Cardiac septum (tissue), 1 donor: ENCODE measurements around the gene PACS2. TPM values are rescaled to one million over a fixed set of nuclear protein-coding genes. Genes with fewer than 3 reads are reported as not detected.
"Not testable (repeated sequence)": the region's sequence is repeated elsewhere in the genome, so short reads cannot be mapped to it uniquely, and the experiment has no call there.

Experiments
- DNase-seq: peaks from one replicate; pipeline ENCODE4 v3.0.0-alpha.2; 2020; ENCODE audit warnings: low spot score
- intact Hi-C: fragments of 100-400 bp; cut with DNase I; formaldehyde crosslinking; loops from one replicate; pipeline ENCODE4 v1.14.0; 2022
- total RNA-seq: library from RNA; stranded (reverse); fragmentation: NEBNext Ultra II Directional; extraction: Animal tissue kit (Norgen Biotek cat#: 25700); gene quantifications from one replicate; pipeline ENCODE4 v1.2.1, GENCODE V29; 2021
- donor health status: DM: no; HTN: no; CAD: no.

The PACS2 gene
- total RNA-seq, 1 donor from 2014 or later, result 55.1 TPM

- intact Hi-C loops, result no loop called here
- DNase-seq, result no peak
Measured at GRCh38 chr14:105328070-105328677, 13.6 kb downstream of the PACS2 start.

GRCh38 chr14:105328678-105329390, 14.3 kb downstream of the PACS2 start:
- no peak for DNase-seq
- intact Hi-C loops, result no loop called here

DNA sequence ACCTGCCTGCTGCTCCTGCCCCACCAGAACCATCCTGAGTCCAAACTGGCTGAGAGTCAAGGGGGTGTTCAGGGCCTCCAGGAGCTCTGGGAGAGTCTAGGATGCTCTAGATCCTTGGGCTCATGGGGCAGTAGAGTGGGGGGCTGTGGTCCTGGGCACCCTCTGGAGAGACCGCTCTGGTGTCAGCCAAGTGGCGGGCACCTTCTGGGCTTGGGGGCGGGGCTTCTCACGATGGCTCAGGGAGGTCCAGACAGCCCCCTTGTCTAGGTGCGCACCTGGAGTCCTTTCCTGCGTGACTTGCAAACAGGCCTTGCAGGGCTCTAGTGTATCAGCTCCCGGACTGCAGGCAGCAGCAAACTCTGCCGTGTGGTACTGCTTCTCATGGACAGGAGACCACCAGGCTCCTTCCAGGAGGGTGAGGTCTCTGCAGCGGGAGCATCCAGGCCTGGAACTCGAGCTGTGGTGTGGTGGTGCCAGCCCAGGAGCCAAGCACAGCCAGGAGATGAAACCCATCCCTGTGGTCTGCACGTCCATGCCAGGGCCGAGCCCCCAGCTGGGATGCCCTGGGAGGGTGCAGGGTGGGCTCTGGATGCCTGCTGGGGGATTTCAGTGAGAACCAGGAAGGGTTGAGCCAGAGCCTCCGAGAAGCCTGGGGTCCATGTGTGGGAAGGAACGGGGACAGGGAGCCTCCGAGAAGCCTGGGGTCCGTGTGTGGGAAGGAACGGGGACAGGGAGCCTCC, 15.0 kb downstream of the PACS2 start:
- no peak for DNase-seq
- intact Hi-C loops, result no loop called here

GRCh38 chr14:105330491-105330895, 15.9 kb downstream of the PACS2 start:
- intact Hi-C loops, result no loop called here
- DNase-seq, result no peak

- no peak for DNase-seq
- intact Hi-C loops, result no loop called here
Measured at GRCh38 chr14:105331575-105332349, 17.2 kb downstream of the PACS2 start.

GRCh38 chr14:105332350-105332874, 17.9 kb downstream of the PACS2 start:
- DNase-seq, result no peak
- intact Hi-C loops, result no loop called here

- intact Hi-C loops, result no loop called here
- no peak for DNase-seq
Measured at GRCh38 chr14:105333020-105333490, 18.5 kb downstream of the PACS2 start.

DNA sequence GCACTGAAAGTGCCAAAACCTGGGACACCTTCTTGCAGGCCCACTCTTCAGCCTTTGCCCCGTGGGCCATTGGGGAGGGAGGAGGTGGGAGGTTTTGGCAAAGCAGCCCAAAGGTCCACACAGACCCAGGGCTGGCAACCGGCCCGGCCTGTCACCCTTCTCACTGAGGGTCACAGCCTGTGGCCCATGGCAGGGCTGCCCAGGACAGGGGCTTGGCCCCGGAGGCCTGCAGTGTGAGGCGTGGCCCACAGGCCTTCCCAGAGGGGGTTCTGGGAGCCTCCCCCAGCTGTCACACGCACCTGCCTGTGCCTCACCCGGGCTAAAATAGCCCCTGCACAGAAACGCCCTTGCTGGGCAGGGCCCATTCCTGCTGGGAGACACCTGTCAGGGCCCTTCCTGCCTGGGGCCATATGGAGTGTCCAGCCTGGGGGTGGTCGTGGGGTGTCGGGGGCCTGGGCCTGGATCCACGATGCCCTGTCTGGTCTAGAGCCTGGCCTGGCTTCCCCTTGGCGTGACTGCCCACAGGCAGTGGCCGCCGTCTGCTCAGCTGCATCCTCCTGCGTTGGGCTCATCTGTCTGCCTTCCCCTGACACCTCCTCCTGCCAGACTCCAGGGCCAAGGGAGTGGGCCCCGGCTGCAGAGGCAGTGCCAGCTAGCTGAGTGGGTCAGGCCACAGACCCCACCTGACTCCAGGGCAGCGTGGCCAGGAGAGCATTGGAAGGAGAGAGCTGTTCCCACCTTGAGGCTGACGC, 19.2 kb downstream of the PACS2 start:
- DNase-seq, result no peak
- intact Hi-C loops, result no loop called here

DNA sequence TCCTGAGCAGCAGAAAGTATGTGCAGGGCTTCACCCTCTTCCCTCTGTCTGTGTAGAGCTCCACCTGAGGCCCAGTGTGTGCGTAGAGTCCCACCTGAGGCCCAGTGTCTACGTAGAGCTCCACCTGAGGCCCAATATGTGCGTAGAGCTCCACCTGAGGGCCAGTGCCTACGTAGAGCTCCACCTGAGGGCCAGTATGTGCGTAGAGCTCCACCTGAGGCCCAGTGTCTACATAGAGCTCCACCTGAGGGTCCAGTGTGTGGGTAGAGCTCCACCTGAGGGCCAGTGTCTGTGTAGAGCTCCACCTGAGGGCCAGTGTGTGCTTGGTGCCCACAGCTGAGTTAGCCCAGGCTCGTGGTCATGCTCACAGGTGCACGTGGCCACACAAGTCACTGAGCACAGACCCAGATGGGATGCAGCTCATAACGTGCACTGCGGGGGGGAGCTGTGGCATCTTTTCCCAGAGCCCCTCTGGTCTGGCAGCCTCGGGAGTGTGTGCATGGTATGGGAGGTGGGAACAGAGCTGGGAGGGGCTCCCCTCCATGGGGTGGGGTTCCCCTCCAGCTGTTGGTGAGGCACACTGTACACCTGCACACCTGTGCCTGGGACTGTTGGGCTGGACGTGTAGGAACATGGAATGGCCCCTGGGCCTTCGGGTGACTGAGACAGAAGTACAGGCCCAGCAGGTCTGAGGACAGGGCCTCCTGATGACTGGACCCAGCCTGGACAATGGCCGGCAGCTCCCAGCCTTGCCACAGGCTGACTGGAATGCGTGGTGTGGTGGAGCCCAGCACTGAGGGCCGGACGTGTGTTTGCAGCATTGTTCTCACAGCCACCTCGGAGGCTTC, 20.1 kb downstream of the PACS2 start:
- no peak for DNase-seq
- intact Hi-C loops, result no loop called here

DNA sequence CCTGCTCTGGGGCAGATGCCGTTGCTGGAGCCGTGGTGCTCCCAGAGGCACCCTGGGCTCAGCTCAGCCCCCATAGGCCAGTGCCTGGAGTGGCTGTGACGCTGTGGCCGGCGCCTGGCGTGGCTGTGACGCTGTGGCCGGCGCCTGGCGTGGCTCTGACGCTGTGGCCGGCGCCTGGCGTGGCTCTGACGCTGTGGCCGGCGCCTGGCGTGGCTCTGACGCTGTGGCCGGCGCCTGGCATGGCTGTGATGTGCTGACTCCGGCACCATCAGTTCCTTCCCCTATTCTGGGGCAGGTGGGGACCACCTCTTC, 20.6 kb downstream of the PACS2 start:
- DNase-seq, intact Hi-C loops: not testable (repeated sequence)

GRCh38 chr14:105335735-105336476, 21.4 kb downstream of the PACS2 start:
- intact Hi-C loops, result no loop called here
- DNase-seq, result no peak

DNA sequence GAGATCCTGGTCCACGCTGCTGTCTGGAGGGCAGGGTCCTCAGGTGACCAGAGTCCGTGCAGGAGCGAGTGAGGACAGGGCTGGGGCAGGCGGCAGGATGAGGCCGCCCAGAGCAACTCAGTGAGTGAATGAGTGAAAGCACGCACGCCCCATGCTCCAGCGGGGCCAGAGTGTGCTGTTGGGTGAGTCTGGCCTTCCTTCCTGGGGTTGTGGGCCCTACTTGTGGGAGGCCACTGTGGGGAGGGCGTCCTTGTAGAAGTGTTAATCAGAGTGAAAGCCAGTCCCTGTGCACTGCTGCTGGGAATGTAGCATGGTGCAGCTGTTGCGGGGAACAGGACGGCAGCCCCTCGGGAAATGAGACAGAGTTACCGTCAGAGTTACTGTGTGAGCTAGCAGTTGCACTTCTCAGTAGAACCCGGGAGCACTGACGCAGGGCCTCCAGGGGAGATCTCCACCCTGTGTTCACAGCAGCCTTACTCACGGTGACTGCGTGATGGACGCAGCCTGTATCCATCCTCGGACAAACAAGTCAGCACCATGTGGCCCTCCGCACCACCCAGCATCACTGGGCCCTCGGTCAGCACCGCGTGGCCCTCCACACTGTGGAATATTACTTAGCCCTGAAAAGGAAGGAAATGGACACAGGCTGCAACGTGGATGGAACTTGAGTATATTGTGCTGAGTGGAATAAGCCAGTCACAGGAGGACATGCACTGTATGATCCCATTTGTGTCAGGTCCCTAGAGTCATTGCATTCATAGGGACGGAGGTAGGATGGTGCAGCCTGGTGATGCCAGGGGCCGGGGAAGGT, 22.1 kb downstream of the PACS2 start:
- intact Hi-C loops, result no loop called here
- no peak for DNase-seq

- no peak for DNase-seq
- intact Hi-C loops, result no loop called here
Measured at GRCh38 chr14:105337433-105337832, 22.9 kb downstream of the PACS2 start.

- intact Hi-C loops, result no loop called here
- no peak for DNase-seq
Measured at GRCh38 chr14:105337966-105338741, 23.6 kb downstream of the PACS2 start.

GRCh38 chr14:105340821-105341733, 26.5 kb downstream of the PACS2 start:
- DNase-seq, result no peak
- intact Hi-C loops, result no loop called here
